CD4-positive, alpha-beta T cell treated with Interleukin-15 for 4 hours (primary cell): ENCODE measurements around the gene MAP3K7.

ENCODE experiments used
- DNase-seq: peaks from one replicate; pipeline ENCODE4 v3.0.0-alpha.2; 2020; ENCODE audit warnings: low spot score

The MAP3K7 gene

GRCh38 chr6:90586836-90587638 is at the start of gene MAP3K7:
TSS of gene MAP3K7 (minus strand) at chr6:90587072. CDS start at chr6:90586883, 189 bp downstream.
- peak; percentile 93 for DNase-seq

GRCh38 chr6:90631046-90631445 is 44.2 kb upstream of the MAP3K7 start:
- DNase-seq, result no peak

- no peak for DNase-seq
Observed at GRCh38 chr6:90621581-90621980, 34.7 kb upstream of the MAP3K7 start.

GRCh38 chr6:90619221-90619620 is 32.3 kb upstream of the MAP3K7 start:
- no peak for DNase-seq

- DNase-seq, result no peak
Observed at GRCh38 chr6:90612313-90612680, 25.4 kb upstream of the MAP3K7 start.

- no peak for DNase-seq
Observed at GRCh38 chr6:90611543-90612312, 24.9 kb upstream of the MAP3K7 start.

GRCh38 chr6:90610751-90611542 is 24.1 kb upstream of the MAP3K7 start:
- no peak for DNase-seq

- DNase-seq, result no peak
Observed at GRCh38 chr6:90610301-90610750, 23.5 kb upstream of the MAP3K7 start.

- DNase-seq, result no peak
Observed at GRCh38 chr6:90605749-90606340, 19.0 kb upstream of the MAP3K7 start.

- DNase-seq, result no peak
Observed at GRCh38 chr6:90604546-90604945, 17.7 kb upstream of the MAP3K7 start.

- no peak for DNase-seq
Observed at GRCh38 chr6:90599151-90599550, 12.3 kb upstream of the MAP3K7 start.

GRCh38 chr6:90598192-90598951 is 11.5 kb upstream of the MAP3K7 start:
- DNase-seq, result no peak

- DNase-seq, result no peak
Observed at GRCh38 chr6:90596967-90597539, 10.2 kb upstream of the MAP3K7 start.

GRCh38 chr6:90595854-90596253 is 9.0 kb upstream of the MAP3K7 start:
- DNase-seq, result no peak

GRCh38 chr6:90586546-90586835 is 381 bp downstream of the MAP3K7 start:
- peak; percentile 3 for DNase-seq

- DNase-seq, result no peak
Observed at GRCh38 chr6:90584636-90585255, 2.1 kb downstream of the MAP3K7 start.

- DNase-seq, result no peak
Observed at GRCh38 chr6:90583836-90584481, 2.9 kb downstream of the MAP3K7 start.

GRCh38 chr6:90583179-90583835 is 3.6 kb downstream of the MAP3K7 start:
- no peak for DNase-seq

GRCh38 chr6:90581146-90581545 is 5.7 kb downstream of the MAP3K7 start:
- no peak for DNase-seq
